ENCODE results near the gene PLN.

DNA sequence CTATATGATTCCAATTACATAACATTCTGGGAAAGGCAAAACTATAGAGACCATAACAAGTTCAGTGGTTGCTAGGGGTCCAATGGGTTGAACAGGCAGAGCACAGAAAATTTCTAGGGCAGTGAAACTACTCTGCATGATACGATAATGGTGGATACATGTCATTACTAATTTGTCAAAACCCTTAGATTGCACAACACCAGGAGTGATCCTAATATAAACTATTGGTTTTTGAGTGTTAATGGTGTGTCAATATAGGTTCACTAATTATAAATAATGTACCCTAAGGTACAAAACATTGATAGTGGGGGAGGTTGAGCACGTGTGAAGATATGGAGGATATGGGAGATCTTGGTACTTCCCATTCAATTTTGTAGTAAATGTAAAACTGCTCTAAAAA lies 42.4 kb upstream of the PLN start:
- TF ChIP-seq ZNF239 (tag by site-specific recombination; IDR thresholded peaks at IDR 0.05) = no peak
- TF ChIP-seq, protein P1, sequence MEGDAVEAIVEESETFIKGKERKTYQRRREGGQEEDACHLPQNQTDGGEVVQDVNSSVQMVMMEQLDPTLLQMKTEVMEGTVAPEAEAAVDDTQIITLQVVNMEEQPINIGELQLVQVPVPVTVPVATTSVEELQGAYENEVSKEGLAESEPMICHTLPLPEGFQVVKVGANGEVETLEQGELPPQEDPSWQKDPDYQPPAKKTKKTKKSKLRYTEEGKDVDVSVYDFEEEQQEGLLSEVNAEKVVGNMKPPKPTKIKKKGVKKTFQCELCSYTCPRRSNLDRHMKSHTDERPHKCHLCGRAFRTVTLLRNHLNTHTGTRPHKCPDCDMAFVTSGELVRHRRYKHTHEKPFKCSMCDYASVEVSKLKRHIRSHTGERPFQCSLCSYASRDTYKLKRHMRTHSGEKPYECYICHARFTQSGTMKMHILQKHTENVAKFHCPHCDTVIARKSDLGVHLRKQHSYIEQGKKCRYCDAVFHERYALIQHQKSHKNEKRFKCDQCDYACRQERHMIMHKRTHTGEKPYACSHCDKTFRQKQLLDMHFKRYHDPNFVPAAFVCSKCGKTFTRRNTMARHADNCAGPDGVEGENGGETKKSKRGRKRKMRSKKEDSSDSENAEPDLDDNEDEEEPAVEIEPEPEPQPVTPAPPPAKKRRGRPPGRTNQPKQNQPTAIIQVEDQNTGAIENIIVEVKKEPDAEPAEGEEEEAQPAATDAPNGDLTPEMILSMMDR (tag by site-specific recombination; IDR thresholded peaks at IDR 0.05) = no peak
- TF ChIP-seq ZNF600 (tag by site-specific recombination; IDR thresholded peaks at IDR 0.05) = no peak
- TF ChIP-seq, protein P2, sequence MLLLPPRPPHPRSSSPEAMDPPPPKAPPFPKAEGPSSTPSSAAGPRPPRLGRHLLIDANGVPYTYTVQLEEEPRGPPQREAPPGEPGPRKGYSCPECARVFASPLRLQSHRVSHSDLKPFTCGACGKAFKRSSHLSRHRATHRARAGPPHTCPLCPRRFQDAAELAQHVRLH (tag by site-specific recombination; IDR thresholded peaks at IDR 0.05) = no peak
- TF ChIP-seq ZNF549 (tag by site-specific recombination; IDR thresholded peaks at IDR 0.05) = no peak
- no peak for TF ChIP-seq YY2 (tag by site-specific recombination; IDR thresholded peaks at IDR 0.05)
- TF ChIP-seq ZBTB20 (tag by site-specific recombination; IDR thresholded peaks at IDR 0.05) = no peak
- TF ChIP-seq ZNF114 (tag by site-specific recombination; IDR thresholded peaks at IDR 0.05) = no peak
- TF ChIP-seq OVOL3 (tag by site-specific recombination; IDR thresholded peaks at IDR 0.05) = no peak
- no peak for TF ChIP-seq RBAK (tag by site-specific recombination; IDR thresholded peaks at IDR 0.05)
- TF ChIP-seq HOXA7 (CRISPR knock-in tag; IDR thresholded peaks at IDR 0.05; ENCODE audit: borderline replicate concordance) = no peak
